Tibial artery (tissue), 4 donors: ENCODE measurements around the gene RASSF4.
A peak's percentile ranks its signal among the peaks of the same experiment; 100 is the strongest.

ENCODE experiments used
- DNase-seq, 2 donors: peaks; one replicate each; pipeline ENCODE4 v3.0.0-alpha.2; 2019
- H3K27ac ChIP-seq, 2 donors: fragments of 200-600 bp; sonication (generic) in 1 of 2; 1 replicate in 1 of 2; 2 replicates in 1 of 2; pipeline ENCODE4 v1.5.1; 2018 to 2019; ENCODE audit warnings: mild to moderate bottlenecking in 1 of 2
- H3K27me3 ChIP-seq, 2 donors: fragments of 200-600 bp; sonication (generic) in 1 of 2; one replicate each; pipeline versions ENCODE4 v1.5.1 to v1.6.0; 2016 to 2019
- H3K36me3 ChIP-seq, 3 donors: fragments of 200-600 bp; sonication (generic) in 2 of 3; one replicate each; pipeline ENCODE4 v1.5.1; 2016 to 2019; ENCODE audit warnings: mild to moderate bottlenecking in 2 of 3
- H3K4me1 ChIP-seq, 4 donors: fragments of 200-600 bp; sonication (generic) in 2 of 4; 1 replicate in 3 of 4; 2 replicates in 1 of 4; pipeline ENCODE4 v1.5.1; 2016 to 2019
- H3K4me3 ChIP-seq, 2 donors: fragments of 200-600 bp; sonication (generic) in 1 of 2; 1 replicate in 1 of 2; 2 replicates in 1 of 2; pipeline ENCODE4 v1.5.1; 2018 to 2019; ENCODE audit warnings: mild to moderate bottlenecking in 2 of 2
- H3K9me3 ChIP-seq, 3 donors: fragments of 200-600 bp; sonication (generic) in 1 of 3; one replicate each; pipeline ENCODE4 v1.5.1; 2016 to 2019
- CTCF ChIP-seq, 2 experiments: fragments of 200-600 bp in 1 of 2; fragments of 450-650 bp in 1 of 2; IDR thresholded peaks; one replicate each; pipeline ENCODE4 v1.5.1; 2017 to 2019; ENCODE audit warnings: antibody characterized with exemption in 2 of 2, mild to moderate bottlenecking in 1 of 2, moderate library complexity in 1 of 2
- intact Hi-C: fragments of 100-400 bp; cut with DNase I; formaldehyde crosslinking; loops from one replicate; pipeline ENCODE4 v1.15.0; 2023; ENCODE audit warnings: low total_unique reads

RASSF4 gene

GRCh38 chr10:44974082-44974627 lies 14.6 kb downstream of the RASSF4 start:
- peak overlapping the region; percentile 72 to 85 for H3K4me3 ChIP-seq
- H3K9me3 ChIP-seq, result no peaks in the 10 kb centered on the region
- intact Hi-C loops, result loop anchor here (2.0 to 10.0 kb wide), 2 partner anchors 15 to 99 kb away; partner anchors contain the start of gene RASSF4
- H3K27me3 ChIP-seq, result no peaks in the 10 kb centered on the region
- DNase-seq, result peak in 1 of 2 donors; percentile 72
- TF ChIP-seq CTCF (IDR thresholded peaks at IDR 0.05), result no peak
- peaks cover 23 to 53% (median 49%) of the 10 kb centered on the region in 3 donors for H3K36me3 ChIP-seq
- H3K27ac ChIP-seq, result peak overlapping the region; percentile 90 to 96
- peaks cover 0 to 48% (median 31%) of the 10 kb centered on the region in 4 donors for H3K4me1 ChIP-seq

- DNase-seq, result peak; percentile 84 to 90
- Histone ChIP-seq H3K27me3 (no peaks in the 10 kb centered on the region), H3K4me3 (peak overlapping the region; percentile 72 to 85), H3K4me1 (peaks cover 0 to 53% (median 35%) of the 10 kb centered on the region in 4 donors), H3K9me3 (no peaks in the 10 kb centered on the region), H3K36me3 (peaks cover 23 to 47% (median 43%) of the 10 kb centered on the region in 3 donors), H3K27ac (peak overlapping the region; percentile 90 to 96)
- peak; percentile 96 to 99 for TF ChIP-seq CTCF (IDR thresholded peaks at IDR 0.05)
- intact Hi-C loops, result loop anchor here (1.0 to 10.0 kb wide), 3 partner anchors 16 to 100 kb away; partner anchors contain the start of gene RASSF4
Observed at GRCh38 chr10:44974628-44975430, 15.2 kb downstream of the RASSF4 start.

GRCh38 chr10:44975431-44976331 lies 16.1 kb downstream of the RASSF4 start:
- Histone ChIP-seq H3K9me3 (no peaks in the 10 kb centered on the region), H3K27ac (peak overlapping the region; percentile 90 to 96), H3K27me3 (no peaks in the 10 kb centered on the region), H3K36me3 (peaks cover 20 to 38% (median 34%) of the 10 kb centered on the region in 3 donors), H3K4me1 (peaks cover 3 to 61% (median 43%) of the 10 kb centered on the region in 4 donors), H3K4me3 (peak overlapping the region; percentile 72 to 85)
- TF ChIP-seq CTCF (IDR thresholded peaks at IDR 0.05), result no peak
- DNase-seq, result peak; percentile 79 to 89
- intact Hi-C loops, result loop anchor here (1.0 to 10.0 kb wide), 3 partner anchors 17 to 101 kb away; partner anchors contain the start of gene RASSF4

- intact Hi-C loops, result loop anchor here (10.0 kb wide), 1 partner anchor 102 kb away; no protein-coding TSS in a partner anchor
- DNase-seq, result peak in 1 of 2 donors; percentile 78
- Histone ChIP-seq H3K4me1 (peaks cover 11 to 70% (median 51%) of the 10 kb centered on the region in 4 donors), H3K27ac (peak overlapping the region; percentile 90 to 96), H3K27me3 (no peaks in the 10 kb centered on the region), H3K36me3 (peaks cover 11 to 29% (median 25%) of the 10 kb centered on the region in 3 donors), H3K4me3 (peak overlapping the region; percentile 72 to 85), H3K9me3 (no peaks in the 10 kb centered on the region)
- TF ChIP-seq CTCF (IDR thresholded peaks at IDR 0.05), result no peak
Observed at GRCh38 chr10:44976352-44977198, 17.0 kb downstream of the RASSF4 start.
